ENCODE measurements around the gene CENPP. TPM values are rescaled to one million over a fixed set of nuclear protein-coding genes. Genes with fewer than 3 reads are reported as not detected.
"Not testable (repeated sequence)": the region's sequence is repeated elsewhere in the genome, so short reads cannot be mapped to it uniquely, and the experiment has no call there.

CENPP gene
- total RNA-seq, 1 donor from 2014 or later, result 7.7 TPM

GRCh38 chr9:92563116-92564100 is 237.7 kb downstream of the CENPP start:
- no peak for DNase-seq (ENCODE audit: low spot score)
- Mint-ChIP-seq H3K4me3 (ENCODE audit: unreplicated experiment) (no peak overlapping the region), H3K9me3 (ENCODE audit: low read depth) (peaks cover 14% of the 10 kb centered on the region), H3K27me3 (ENCODE audit: low read depth) (no peaks in the 10 kb centered on the region), H3K27ac (ENCODE audit: unreplicated experiment) (peak overlapping the region; percentile 70), H3K4me1 (ENCODE audit: low read depth) (peaks cover 30% of the 10 kb centered on the region), H3K36me3 (ENCODE audit: low read depth) (peaks cover 2% of the 10 kb centered on the region)
- TF ChIP-seq CTCF (IDR thresholded peaks at IDR 0.05), result no peak

- DNase-seq (ENCODE audit: low spot score), result no peak
Observed at GRCh38 chr9:92564504-92564903, 238.8 kb downstream of the CENPP start.

GRCh38 chr9:92564982-92565381 is 239.2 kb downstream of the CENPP start:
- H3K36me3 Mint-ChIP-seq (ENCODE audit: low read depth), result peaks cover 2% of the 10 kb centered on the region
- DNase-seq (ENCODE audit: low spot score), result no peak
- TF ChIP-seq CTCF (IDR thresholded peaks at IDR 0.05), result no peak
- peaks cover 14% of the 10 kb centered on the region for H3K9me3 Mint-ChIP-seq (ENCODE audit: low read depth)
- peaks cover 30% of the 10 kb centered on the region for H3K4me1 Mint-ChIP-seq (ENCODE audit: low read depth)
- H3K4me3 Mint-ChIP-seq (ENCODE audit: unreplicated experiment), result no peak overlapping the region
- H3K27ac Mint-ChIP-seq (ENCODE audit: unreplicated experiment), result no peak overlapping the region
- H3K27me3 Mint-ChIP-seq (ENCODE audit: low read depth), result no peaks in the 10 kb centered on the region

More at GRCh38 chr9:92564504-92564903, 238.8 kb downstream of the CENPP start:
- no peak overlapping the region for H3K27ac Mint-ChIP-seq (ENCODE audit: unreplicated experiment)
- H3K4me3 Mint-ChIP-seq (ENCODE audit: unreplicated experiment), result no peak overlapping the region
- H3K4me1 Mint-ChIP-seq (ENCODE audit: low read depth), result peaks cover 30% of the 10 kb centered on the region
- no peaks in the 10 kb centered on the region for H3K27me3 Mint-ChIP-seq (ENCODE audit: low read depth)
- peaks cover 2% of the 10 kb centered on the region for H3K36me3 Mint-ChIP-seq (ENCODE audit: low read depth)
- TF ChIP-seq CTCF (IDR thresholded peaks at IDR 0.05), result no peak
- H3K9me3 Mint-ChIP-seq (ENCODE audit: low read depth), result peaks cover 14% of the 10 kb centered on the region

- not testable (repeated sequence) for DNase-seq (ENCODE audit: low spot score); H3K4me3 Mint-ChIP-seq (ENCODE audit: unreplicated experiment); H3K36me3 Mint-ChIP-seq (ENCODE audit: low read depth); H3K27ac Mint-ChIP-seq (ENCODE audit: unreplicated experiment); H3K27me3 Mint-ChIP-seq (ENCODE audit: low read depth)
- Mint-ChIP-seq H3K9me3 (ENCODE audit: low read depth) (peaks cover 15% of the 10 kb centered on the region), H3K4me1 (ENCODE audit: low read depth) (peaks cover 10% of the 10 kb centered on the region)
Observed at GRCh38 chr9:92571871-92572270, 246.1 kb downstream of the CENPP start.

- not testable (repeated sequence) for H3K27me3 Mint-ChIP-seq (ENCODE audit: low read depth); H3K27ac Mint-ChIP-seq (ENCODE audit: unreplicated experiment); H3K4me3 Mint-ChIP-seq (ENCODE audit: unreplicated experiment); H3K36me3 Mint-ChIP-seq (ENCODE audit: low read depth); DNase-seq (ENCODE audit: low spot score)
- H3K9me3 Mint-ChIP-seq (ENCODE audit: low read depth), result peaks cover 13% of the 10 kb centered on the region
- peaks cover 10% of the 10 kb centered on the region for H3K4me1 Mint-ChIP-seq (ENCODE audit: low read depth)
Observed at GRCh38 chr9:92573612-92574011, 247.9 kb downstream of the CENPP start.

GRCh38 chr9:92576175-92576574 is 250.4 kb downstream of the CENPP start:
- no peak for TF ChIP-seq CTCF (IDR thresholded peaks at IDR 0.05)
- no peaks in the 10 kb centered on the region for H3K27me3 Mint-ChIP-seq (ENCODE audit: low read depth)
- no peak overlapping the region for H3K4me3 Mint-ChIP-seq (ENCODE audit: unreplicated experiment)
- no peak for DNase-seq (ENCODE audit: low spot score)
- H3K9me3 Mint-ChIP-seq (ENCODE audit: low read depth), result peaks cover 13% of the 10 kb centered on the region
- no peak overlapping the region for H3K27ac Mint-ChIP-seq (ENCODE audit: unreplicated experiment)
- H3K4me1 Mint-ChIP-seq (ENCODE audit: low read depth), result peaks cover 10% of the 10 kb centered on the region
- H3K36me3 Mint-ChIP-seq (ENCODE audit: low read depth), result peaks cover 3% of the 10 kb centered on the region
